ENCODE measurements around the gene TAF3.

GRCh38 chr10:7915923-7916536 lies 97.7 kb downstream of the TAF3 start:
- TF ChIP-seq CTCF (IDR thresholded peaks at IDR 0.05): no peak
- no peak for TF ChIP-seq POLR2A (IDR thresholded peaks at IDR 0.05)
